OCI-LY7 (cell line): ENCODE data around the gene TNFRSF1B. TPM values are rescaled to one million over a fixed set of nuclear protein-coding genes. Genes with fewer than 3 reads are reported as not detected.

Experiments
- BruUV-seq: library from RNA; stranded (reverse); fragments of 400-500 nt; replicated peaks from 2 replicates; lab custom pipeline; 2021; lab: Mats Ljungman, UMichigan
- CTCF ChIA-PET: fragments of 300-600 bp; sonication (Branson Sonifier 250); formaldehyde crosslinking; loops from one replicate; lab custom pipeline; 2022; ENCODE audit warnings: antibody characterized with exemption; ENCODE audit not compliant: unreplicated experiment; lab: Charles Lee
- POLR2A ChIA-PET: fragments of 300-600 bp; sonication (Branson Sonifier 250); formaldehyde crosslinking; loops from one replicate; lab custom pipeline; 2022; ENCODE audit warnings: antibody characterized with exemption; lab: Charles Lee
- DNase-seq: peaks from one replicate; pipeline ENCODE4 v3.0.0-alpha.2; 2015; ENCODE audit warnings: low spot score
- H2AFZ ChIP-seq: fragments of 200-600 bp; sonication (generic), shearing (Covaris generic); 2 replicates; pipeline ENCODE4 v1.6.1; 2014; ENCODE audit warnings: mild to moderate bottlenecking, antibody characterized with exemption, low read length, moderate library complexity
- H3K27ac ChIP-seq: fragments of 200-600 bp; sonication (generic); 2 replicates; pipeline ENCODE4 v1.5.1; 2014; ENCODE audit warnings: mixed run types, low read depth, mild to moderate bottlenecking, moderate library complexity, low read length, inconsistent platforms; ENCODE audit not compliant: poor library complexity, severe bottlenecking
- H3K36me3 ChIP-seq: fragments of 200-600 bp; sonication (generic); 2 replicates; pipeline ENCODE4 v1.6.1; 2014; ENCODE audit warnings: mild to moderate bottlenecking, antibody characterized with exemption, low read length, moderate library complexity, mixed read lengths; ENCODE audit not compliant: insufficient read depth
- H3K4me1 ChIP-seq: fragments of 200-600 bp; sonication (generic); 2 replicates; pipeline ENCODE4 v1.5.1; 2014; ENCODE audit warnings: mild to moderate bottlenecking, low read length; ENCODE audit not compliant: insufficient read depth, poor library complexity, severe bottlenecking
- H3K4me2 ChIP-seq: fragments of 200-600 bp; sonication (generic); 2 replicates; pipeline ENCODE4 v1.6.1; 2014; ENCODE audit warnings: mild to moderate bottlenecking, low read length
- H3K4me3 ChIP-seq: fragments of 200-600 bp; sonication (generic); 2 replicates; pipeline ENCODE4 v1.5.1; 2014; ENCODE audit warnings: mild to moderate bottlenecking, low read depth, low read length; ENCODE audit not compliant: poor library complexity, severe bottlenecking
- H3K79me2 ChIP-seq: fragments of 200-600 bp; sonication (generic); 2 replicates; pipeline ENCODE4 v1.6.1; 2016; ENCODE audit warnings: low read depth, mild to moderate bottlenecking, low read length, moderate library complexity, mixed read lengths; ENCODE audit not compliant: insufficient read depth
- H3K9me2 ChIP-seq: fragments of 200-600 bp; sonication (generic); 2 replicates; pipeline ENCODE4 v1.6.1; 2016; ENCODE audit warnings: mild to moderate bottlenecking, low read length, mixed read lengths; ENCODE audit not compliant: insufficient read depth
- H3K9me3 ChIP-seq: fragments of 200-600 bp; sonication (generic); 2 replicates; pipeline ENCODE4 v1.6.1; 2014; ENCODE audit warnings: mild to moderate bottlenecking, mixed run types, low read length, mixed read lengths
- H4K20me1 ChIP-seq: fragments of 200-600 bp; sonication (generic); 2 replicates; pipeline ENCODE4 v1.6.1; 2014; ENCODE audit warnings: mild to moderate bottlenecking, antibody characterized with exemption, low read length, moderate library complexity, mixed read lengths; ENCODE audit not compliant: insufficient read depth
- EZH2phosphoT487 ChIP-seq: fragments of 200-600 bp; sonication (generic); IDR thresholded peaks from 2 replicates; pipeline ENCODE4 v1.6.1; 2018; ENCODE audit warnings: low read depth, borderline replicate concordance, mild to moderate bottlenecking, mixed run types, antibody characterized with exemption, low read length, moderate library complexity, mixed read lengths
- intact Hi-C: fragments of 100-400 bp; cut with micrococcal nuclease; formaldehyde crosslinking; loops from one replicate; pipeline ENCODE4 v1.10.0; 2022; ENCODE audit not compliant: unreplicated experiment
- total RNA-seq, 2 experiments: library from RNA; depleted of rRNA in 1 of 2; stranded (reverse); fragments of >200 nt in 1 of 2; shearing (Covaris generic) in 1 of 2; gene quantifications; 2 replicates each; pipeline ENCODE4 v1.2.3, GENCODE V29; 2014 to 2022
- TF ChIP-seq, protein P1 (sequence below): fragments of 200-600 bp; sonication (generic); conservative IDR thresholded peaks from 2 replicates; pipeline ENCODE4 v1.5.1; 2014; ENCODE audit warnings: mild to moderate bottlenecking, antibody characterized with exemption, low read length, moderate library complexity, mixed read lengths

TNFRSF1B gene
- total RNA-seq, 2 experiments from 2014 or later = not detected

DNA sequence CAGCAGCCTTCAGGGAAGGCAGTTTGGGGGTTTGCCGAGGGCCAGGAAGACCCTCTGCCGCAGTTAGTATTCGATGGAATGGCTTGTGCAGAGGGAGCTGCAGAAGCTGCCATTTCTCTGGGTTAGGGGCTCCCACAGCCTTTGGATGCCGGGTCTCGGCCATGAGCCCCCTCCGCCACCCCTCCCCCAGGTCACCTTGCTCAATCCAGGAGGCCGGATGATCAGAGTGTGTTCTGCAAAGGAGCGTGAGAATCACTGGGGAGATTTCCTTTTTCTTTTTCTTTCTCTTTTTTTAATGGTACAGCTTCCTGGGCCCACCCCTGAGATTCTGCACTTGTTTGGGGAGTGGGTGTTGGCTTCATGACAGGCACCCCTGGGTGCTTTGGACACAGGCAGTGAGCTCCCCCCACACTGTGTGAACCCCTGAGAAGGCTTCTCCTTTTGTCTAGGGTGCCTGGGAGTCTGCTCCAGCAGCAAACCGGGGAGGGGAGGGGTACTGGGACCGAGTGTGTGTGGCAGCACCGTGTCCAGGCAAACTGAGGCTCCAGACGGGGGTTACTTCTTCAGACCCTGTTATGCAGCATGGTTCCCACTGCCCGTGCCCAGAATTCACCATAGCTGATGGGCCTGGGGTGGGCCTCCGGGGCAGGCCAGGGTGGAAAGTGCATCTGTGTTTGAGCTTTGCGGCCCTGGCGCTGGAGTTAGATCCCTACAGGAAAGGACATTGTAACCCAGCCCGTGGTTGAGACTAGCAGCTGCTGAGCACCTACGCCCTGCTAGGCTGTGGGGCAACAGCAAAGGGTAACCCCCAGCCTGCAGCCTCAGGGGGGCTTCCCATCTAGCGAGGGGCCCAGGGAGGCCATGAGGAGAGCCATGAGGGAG is 18.5 kb downstream of the TNFRSF1B start:
- Histone ChIP-seq H3K4me3 (no peak overlapping the region), H2AFZ (no peak overlapping the region), H3K36me3 (no peaks in the 10 kb centered on the region), H3K27ac (no peak overlapping the region), H3K4me2 (no peak overlapping the region), H3K9me2 (no peaks in the 10 kb centered on the region), H3K79me2 (no peaks in the 10 kb centered on the region), H4K20me1 (no peaks in the 10 kb centered on the region), H3K4me1 (no peaks in the 10 kb centered on the region), H3K9me3 (no peaks in the 10 kb centered on the region)
- POLR2A ChIA-PET = interaction anchor here (0.6 to 1.2 kb wide), 2 partner anchors 37 to 270 kb away, joined by 3 to 4 read pairs; no protein-coding TSS in a partner anchor
- no peak for DNase-seq
- TF ChIP-seq, protein P1, sequence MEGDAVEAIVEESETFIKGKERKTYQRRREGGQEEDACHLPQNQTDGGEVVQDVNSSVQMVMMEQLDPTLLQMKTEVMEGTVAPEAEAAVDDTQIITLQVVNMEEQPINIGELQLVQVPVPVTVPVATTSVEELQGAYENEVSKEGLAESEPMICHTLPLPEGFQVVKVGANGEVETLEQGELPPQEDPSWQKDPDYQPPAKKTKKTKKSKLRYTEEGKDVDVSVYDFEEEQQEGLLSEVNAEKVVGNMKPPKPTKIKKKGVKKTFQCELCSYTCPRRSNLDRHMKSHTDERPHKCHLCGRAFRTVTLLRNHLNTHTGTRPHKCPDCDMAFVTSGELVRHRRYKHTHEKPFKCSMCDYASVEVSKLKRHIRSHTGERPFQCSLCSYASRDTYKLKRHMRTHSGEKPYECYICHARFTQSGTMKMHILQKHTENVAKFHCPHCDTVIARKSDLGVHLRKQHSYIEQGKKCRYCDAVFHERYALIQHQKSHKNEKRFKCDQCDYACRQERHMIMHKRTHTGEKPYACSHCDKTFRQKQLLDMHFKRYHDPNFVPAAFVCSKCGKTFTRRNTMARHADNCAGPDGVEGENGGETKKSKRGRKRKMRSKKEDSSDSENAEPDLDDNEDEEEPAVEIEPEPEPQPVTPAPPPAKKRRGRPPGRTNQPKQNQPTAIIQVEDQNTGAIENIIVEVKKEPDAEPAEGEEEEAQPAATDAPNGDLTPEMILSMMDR = no peak
- TF ChIP-seq EZH2phosphoT487 = no peak
- intact Hi-C loops = no loop called here
- CTCF ChIA-PET = no interaction called here
- no TSS peak for BruUV-seq

DNA sequence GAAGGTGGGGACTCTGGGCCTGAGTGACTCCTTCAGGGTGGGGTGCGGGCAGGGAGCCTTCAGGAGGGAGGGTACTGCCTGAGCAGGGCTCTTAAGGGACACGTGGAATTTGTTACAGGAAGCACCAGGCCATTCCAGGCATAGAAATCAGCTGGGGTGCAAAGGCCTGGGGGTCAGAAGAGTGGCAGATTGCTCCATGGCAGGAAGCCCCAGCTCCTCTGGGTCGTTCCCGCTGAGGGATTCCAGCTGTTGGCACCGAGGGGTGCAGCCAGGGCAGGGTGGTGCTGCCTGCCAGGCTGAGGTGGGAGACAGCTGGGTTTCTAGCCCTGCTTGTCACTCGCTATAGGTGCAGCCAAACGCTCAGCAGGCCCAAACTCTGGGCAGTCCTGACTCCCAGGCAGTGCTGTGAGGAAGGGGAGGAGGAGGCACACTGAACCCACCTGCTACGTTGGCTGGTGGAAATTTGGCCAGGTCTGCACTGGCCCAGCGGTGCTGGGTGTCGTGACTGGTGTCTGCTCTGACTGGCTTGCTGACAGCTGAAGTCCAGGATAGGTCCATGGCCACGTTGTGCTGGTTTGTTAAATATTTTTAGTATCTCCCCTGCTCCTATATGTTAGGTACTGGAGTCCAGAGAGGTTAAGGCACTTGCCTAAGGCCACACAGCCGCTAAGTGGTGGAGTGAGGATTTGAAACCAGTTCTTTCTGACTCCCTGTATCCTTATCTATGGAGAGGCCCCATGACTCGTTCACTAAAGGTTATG is 19.3 kb downstream of the TNFRSF1B start:
- TF ChIP-seq, protein P1 = no peak
- TF ChIP-seq EZH2phosphoT487 = no peak
- H3K27ac ChIP-seq = no peak overlapping the region

More for the DNA sequence above, 19.3 kb downstream of the TNFRSF1B start:
- ChIA-PET CTCF (no interaction called here), POLR2A (interaction anchor here (0.6 kb wide), 1 partner anchor 38 kb away, joined by 4 read pairs; no protein-coding TSS in a partner anchor)
- Histone ChIP-seq H3K4me3 (no peak overlapping the region), H3K36me3 (no peaks in the 10 kb centered on the region), H3K4me1 (no peaks in the 10 kb centered on the region), H2AFZ (no peak overlapping the region), H3K79me2 (no peaks in the 10 kb centered on the region), H3K9me3 (no peaks in the 10 kb centered on the region), H4K20me1 (no peaks in the 10 kb centered on the region), H3K4me2 (no peak overlapping the region), H3K9me2 (no peaks in the 10 kb centered on the region)
- BruUV-seq = no TSS peak
- intact Hi-C loops = no loop called here
- DNase-seq = no peak
